Measurements from ENCODE around the gene FRAS1. TPM values are rescaled to one million over a fixed set of nuclear protein-coding genes. Genes with fewer than 3 reads are reported as not detected.

The FRAS1 gene
- total RNA-seq, 1 experiment from 2014 or later, result 82.0 TPM

DNA sequence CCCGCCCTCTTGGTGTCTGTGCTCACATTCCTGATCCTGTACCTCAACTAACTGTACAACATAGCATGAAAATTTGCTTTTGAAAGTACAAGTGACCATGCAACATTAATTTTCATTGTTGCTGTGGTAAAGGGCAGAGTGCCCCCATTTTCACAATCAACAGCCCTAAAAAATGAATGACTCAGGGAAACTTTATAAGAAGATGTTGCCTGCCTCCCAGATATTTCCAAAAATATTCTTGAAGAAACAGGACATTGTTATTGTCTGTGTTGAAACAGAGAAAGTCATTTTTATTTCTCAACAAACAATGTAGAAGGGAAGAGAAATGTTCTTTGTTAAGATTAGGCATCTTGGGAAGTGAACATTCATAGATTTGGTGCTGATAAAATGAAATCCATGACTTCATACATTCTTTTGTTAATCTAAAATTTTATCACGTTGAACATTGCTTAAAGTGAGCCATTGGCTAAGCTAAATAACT, 380.5 kb downstream of the FRAS1 start (continued):
- TF ChIP-seq PRDM15 (CRISPR knock-in tag; IDR thresholded peaks at IDR 0.05) (no peak), ERG (CRISPR knock-in tag; IDR thresholded peaks at IDR 0.05) (no peak), ZNF416 (CRISPR knock-in tag; IDR thresholded peaks at IDR 0.05) (no peak), JUN (CRISPR knock-in tag; IDR thresholded peaks at IDR 0.05) (no peak)
- TF ChIP-seq, protein P1, sequence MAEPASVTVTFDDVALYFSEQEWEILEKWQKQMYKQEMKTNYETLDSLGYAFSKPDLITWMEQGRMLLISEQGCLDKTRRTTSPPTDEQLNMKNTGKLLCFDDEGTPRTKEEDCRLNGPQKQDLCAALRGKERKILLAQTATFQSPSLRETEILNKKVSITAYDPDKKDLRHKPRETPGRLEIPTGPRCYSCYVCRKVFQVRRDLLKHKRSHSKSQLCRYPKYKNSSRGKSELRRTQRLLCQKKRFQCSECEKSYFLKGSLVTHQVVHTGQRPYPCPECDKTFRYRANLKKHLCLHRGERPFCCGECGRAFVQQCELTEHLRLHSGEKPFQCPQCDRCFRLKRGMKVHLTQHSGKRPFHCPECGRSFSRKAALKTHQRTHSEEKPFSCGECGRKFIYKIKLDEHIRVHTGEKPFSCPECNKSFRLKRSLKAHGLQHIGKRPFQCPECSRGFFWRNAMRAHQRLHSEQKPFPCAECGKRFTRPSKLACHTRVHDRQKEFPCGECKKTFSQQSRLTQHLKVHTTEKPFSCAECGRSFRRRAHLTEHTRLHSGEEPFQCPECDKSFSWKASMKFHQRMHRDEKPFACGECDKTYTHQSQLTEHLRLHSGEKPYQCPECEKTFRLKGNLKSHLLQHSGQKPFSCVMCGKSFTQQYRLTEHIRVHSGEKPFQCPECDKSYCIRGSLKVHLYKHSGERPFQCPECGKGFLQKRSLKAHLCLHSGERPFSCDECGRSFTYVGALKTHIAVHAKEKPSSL (CRISPR knock-in tag; conservative IDR thresholded peaks at IDR 0.05), result no peak

DNA sequence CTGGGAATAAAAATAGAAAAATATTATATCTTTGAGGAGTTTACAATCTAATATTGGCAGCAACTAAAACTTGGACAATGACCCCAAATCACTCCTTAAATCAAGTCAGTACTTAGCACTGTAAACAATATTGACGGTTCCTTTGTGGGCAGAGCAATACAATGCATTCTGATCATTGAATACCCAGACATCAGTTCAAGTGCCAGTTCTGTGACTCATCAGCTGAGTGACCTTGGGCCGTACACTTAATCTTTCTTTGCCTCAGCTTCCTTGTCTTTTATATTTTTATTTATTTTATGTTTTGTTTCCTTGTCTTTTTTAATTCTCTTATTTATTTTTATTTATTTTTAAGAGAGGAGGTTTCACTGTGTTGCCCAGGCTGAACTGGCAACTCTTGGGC, 382.2 kb downstream of the FRAS1 start:
- H3K4me3 Mint-ChIP-seq, result no peak overlapping the region
- TF ChIP-seq IRF2 (CRISPR knock-in tag; IDR thresholded peaks at IDR 0.05; ENCODE audit: borderline replicate concordance, low read depth) (no peak), GRHL2 (CRISPR knock-in tag; IDR thresholded peaks at IDR 0.05; ENCODE audit: insufficient replicate concordance, severe bottlenecking) (no peak)
- peaks cover 12% of the 10 kb centered on the region for H3K4me1 Mint-ChIP-seq
- H3K27me3 Mint-ChIP-seq (ENCODE audit: low read depth), result no peaks in the 10 kb centered on the region
- no peak for ATAC-seq
- H3K27ac Mint-ChIP-seq, result no peak overlapping the region
- DNase-seq (ENCODE audit: low spot score), result no peak
- peaks cover 36% of the 10 kb centered on the region for H3K36me3 Mint-ChIP-seq
- no peaks in the 10 kb centered on the region for H3K9me3 Mint-ChIP-seq
- CTCF ChIA-PET, result no interaction called here
- POLR2A ChIA-PET, result no interaction called here

DNA sequence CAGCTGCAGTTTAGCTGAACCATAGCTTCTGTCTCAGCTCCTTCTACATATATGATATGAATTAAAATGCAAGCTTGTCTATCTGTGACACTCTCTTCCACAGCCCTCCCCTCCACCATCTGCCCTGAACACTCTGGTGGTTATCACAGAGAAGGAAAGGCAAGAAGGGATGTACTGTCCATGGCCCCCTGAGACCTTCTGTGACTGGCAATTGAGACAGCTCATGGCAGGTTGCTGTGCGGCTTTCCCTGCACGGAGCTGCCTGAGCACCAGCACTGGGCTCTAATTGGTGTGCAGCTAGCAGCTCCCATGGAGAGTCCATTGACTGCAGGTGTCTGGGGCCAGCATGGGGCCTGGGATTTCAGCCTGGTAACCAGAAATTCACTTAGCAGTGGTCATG, 384.6 kb downstream of the FRAS1 start:
- ChIA-PET CTCF (no interaction called here), POLR2A (no interaction called here)
- H3K9me3 Mint-ChIP-seq, result no peaks in the 10 kb centered on the region
- H3K4me1 Mint-ChIP-seq, result no peaks in the 10 kb centered on the region
- no peak overlapping the region for H3K27ac Mint-ChIP-seq
- peaks cover 48% of the 10 kb centered on the region for H3K36me3 Mint-ChIP-seq
- no peak overlapping the region for H3K4me3 Mint-ChIP-seq
- ATAC-seq, result no peak
- no peak for DNase-seq (ENCODE audit: low spot score)
- H3K27me3 Mint-ChIP-seq (ENCODE audit: low read depth), result no peaks in the 10 kb centered on the region
- no peak for TF ChIP-seq GTF2I (CRISPR knock-in tag; conservative IDR thresholded peaks at IDR 0.05)
- TF ChIP-seq PRRX2 (CRISPR knock-in tag; IDR thresholded peaks at IDR 0.05), result no peak
- no peak for TF ChIP-seq SP1 (CRISPR knock-in tag; conservative IDR thresholded peaks at IDR 0.05)
- no peak for TF ChIP-seq ZMAT4 (CRISPR knock-in tag; IDR thresholded peaks at IDR 0.05)
- TF ChIP-seq, protein P1 (CRISPR knock-in tag; conservative IDR thresholded peaks at IDR 0.05), result no peak
- no peak for TF ChIP-seq IRF2 (CRISPR knock-in tag; IDR thresholded peaks at IDR 0.05; ENCODE audit: borderline replicate concordance, low read depth)
- no peak for TF ChIP-seq ATF6 (CRISPR knock-in tag; IDR thresholded peaks at IDR 0.05)
- no peak for TF ChIP-seq FOXJ3 (CRISPR knock-in tag; IDR thresholded peaks at IDR 0.05; ENCODE audit: borderline replicate concordance)
- TF ChIP-seq TEAD1 (CRISPR knock-in tag; IDR thresholded peaks at IDR 0.05), result no peak
- TF ChIP-seq E2F5 (CRISPR knock-in tag; IDR thresholded peaks at IDR 0.05), result no peak
- no peak for TF ChIP-seq AFF4 (CRISPR knock-in tag; IDR thresholded peaks at IDR 0.05; ENCODE audit: borderline replicate concordance)

Data from WTC11 (cell line).